Loucy (cell line): ENCODE results near the gene CAMTA1.

Experiments
- H2AFZ ChIP-seq: fragments of 200-600 bp; sonication (generic); 2 replicates; pipeline ENCODE4 v1.6.0; 2016; ENCODE audit warnings: antibody characterized with exemption, mild to moderate bottlenecking, low read length, moderate library complexity
- H3F3A ChIP-seq: fragments of 200-600 bp; 2 replicates; pipeline ENCODE4 v1.6.0; 2016; ENCODE audit warnings: antibody characterized with exemption, low read depth, mild to moderate bottlenecking
- H3K27me3 ChIP-seq: fragments of 200-600 bp; sonication (generic); 2 replicates; pipeline ENCODE4 v1.6.1; 2014; ENCODE audit warnings: low read length, mild to moderate bottlenecking; ENCODE audit not compliant: insufficient read depth, poor library complexity, severe bottlenecking
- H3K36me3 ChIP-seq: fragments of 200-600 bp; sonication (generic); 2 replicates; pipeline ENCODE4 v1.6.1; 2016; ENCODE audit warnings: low read length; ENCODE audit not compliant: insufficient read depth
- H3K4me1 ChIP-seq: fragments of 200-600 bp; sonication (generic); 2 replicates; pipeline ENCODE4 v1.5.1; 2014; ENCODE audit warnings: low read length, mild to moderate bottlenecking; ENCODE audit not compliant: insufficient read depth, poor library complexity, severe bottlenecking
- H3K4me2 ChIP-seq: fragments of 200-600 bp; sonication (generic); 2 replicates; pipeline ENCODE4 v1.6.0; 2014; ENCODE audit warnings: antibody characterized with exemption, low read length, low read depth, mild to moderate bottlenecking; ENCODE audit not compliant: poor library complexity, severe bottlenecking
- H3K4me3 ChIP-seq: fragments of 200-600 bp; sonication (generic); 2 replicates; pipeline ENCODE4 v1.5.1; 2014; ENCODE audit warnings: low read length, mild to moderate bottlenecking, mixed read lengths; ENCODE audit not compliant: poor library complexity, severe bottlenecking
- H3K79me2 ChIP-seq: fragments of 200-600 bp; sonication (generic); 2 replicates; pipeline ENCODE4 v1.6.1; 2014; ENCODE audit warnings: low read length; ENCODE audit not compliant: insufficient read depth
- H3K9ac ChIP-seq: fragments of 200-600 bp; sonication (generic); 2 replicates; pipeline ENCODE4 v1.6.0; 2014; ENCODE audit warnings: mild to moderate bottlenecking, low read depth, low read length, moderate library complexity; ENCODE audit not compliant: poor library complexity, severe bottlenecking
- H3K9me2 ChIP-seq: fragments of 200-600 bp; sonication (generic); replicated peaks from 2 replicates; pipeline ENCODE4 v1.6.1; 2016; ENCODE audit warnings: low read depth, low read length, mixed read lengths
- H3K9me3 ChIP-seq: fragments of 200-600 bp; sonication (generic); 2 replicates; pipeline ENCODE4 v1.6.1; 2014; ENCODE audit warnings: mild to moderate bottlenecking, antibody characterized with exemption, low read length, low read depth; ENCODE audit not compliant: insufficient read depth
- H4K20me1 ChIP-seq: fragments of 200-600 bp; sonication (generic); 2 replicates; pipeline ENCODE4 v1.6.0; 2014; ENCODE audit warnings: antibody characterized with exemption, low read length, mild to moderate bottlenecking; ENCODE audit not compliant: insufficient read depth, poor library complexity, severe bottlenecking
- CTCF ChIP-seq: fragments of 200-600 bp; sonication (generic); conservative IDR thresholded peaks from 2 replicates; pipeline ENCODE4 v1.5.1; 2014; ENCODE audit warnings: mild to moderate bottlenecking, antibody characterized with exemption, low read length
- EZH2phosphoT487 ChIP-seq: fragments of 200-600 bp; IDR thresholded peaks from 2 replicates; pipeline ENCODE4 v1.6.1; 2018; ENCODE audit warnings: antibody characterized with exemption, mild to moderate bottlenecking, moderate library complexity, borderline replicate concordance

The CAMTA1 gene

GRCh38 chr1:7566417-7567375 is 781.4 kb downstream of the CAMTA1 start:
- TF ChIP-seq EZH2phosphoT487 (no peak), CTCF (no peak)

GRCh38 chr1:7567376-7567775 is 782.1 kb downstream of the CAMTA1 start:
- Histone ChIP-seq H3K79me2 (no peaks in the 10 kb centered on the region), H3K27me3 (no peaks in the 10 kb centered on the region), H3K4me2 (no peak overlapping the region), H4K20me1 (no peaks in the 10 kb centered on the region), H3K4me1 (no peaks in the 10 kb centered on the region), H3K9me3 (peaks cover 6% of the 10 kb centered on the region; the same call in 1 of the 2 replicates), H3K9ac (no peak overlapping the region), H3K9me2 (no peaks in the 10 kb centered on the region), H3F3A (no peaks in the 10 kb centered on the region), H3K4me3 (no peak overlapping the region), H3K36me3 (no peaks in the 10 kb centered on the region), H2AFZ (no peak overlapping the region)
- TF ChIP-seq EZH2phosphoT487 (no peak), CTCF (no peak)

More at GRCh38 chr1:7566417-7567375, 781.4 kb downstream of the CAMTA1 start:
- no peaks in the 10 kb centered on the region for H3K9me2 ChIP-seq
- H3K9me3 ChIP-seq = peaks cover 6% of the 10 kb centered on the region; the same call in 1 of the 2 replicates
- no peaks in the 10 kb centered on the region for H3K79me2 ChIP-seq
- H3K4me2 ChIP-seq = no peak overlapping the region
- H3K27me3 ChIP-seq = no peaks in the 10 kb centered on the region
- no peak overlapping the region for H3K4me3 ChIP-seq
- no peak overlapping the region for H2AFZ ChIP-seq
- H3K4me1 ChIP-seq = no peaks in the 10 kb centered on the region
- H3K9ac ChIP-seq = no peak overlapping the region
- H3F3A ChIP-seq = no peaks in the 10 kb centered on the region
- H3K36me3 ChIP-seq = no peaks in the 10 kb centered on the region
- no peaks in the 10 kb centered on the region for H4K20me1 ChIP-seq

GRCh38 chr1:7568053-7568452 is 782.8 kb downstream of the CAMTA1 start:
- Histone ChIP-seq H2AFZ (no peak overlapping the region), H3K79me2 (no peaks in the 10 kb centered on the region), H3K9ac (no peak overlapping the region), H4K20me1 (no peaks in the 10 kb centered on the region), H3K4me3 (no peak overlapping the region), H3K4me2 (no peak overlapping the region), H3K36me3 (no peaks in the 10 kb centered on the region), H3K27me3 (no peaks in the 10 kb centered on the region), H3K9me3 (peaks cover 6% of the 10 kb centered on the region; the same call in 1 of the 2 replicates), H3F3A (no peaks in the 10 kb centered on the region), H3K4me1 (no peaks in the 10 kb centered on the region), H3K9me2 (no peaks in the 10 kb centered on the region)
- TF ChIP-seq EZH2phosphoT487 (no peak), CTCF (no peak)
